Ascending aorta (tissue), 2 donors: Measurements from ENCODE around the gene SUPT6H. TPM values are rescaled to one million over a fixed set of nuclear protein-coding genes. Genes with fewer than 3 reads are reported as not detected.

Experiments
- DNase-seq, 2 donors: peaks; one replicate each; pipeline ENCODE4 v3.0.0-alpha.2; 2019; ENCODE audit warnings: low spot score in 2 of 2
- H3K27ac ChIP-seq, 2 donors: fragments of 200-600 bp; sonication (generic); one replicate each; pipeline ENCODE4 v1.5.1; 2016 to 2017; ENCODE audit warnings: mild to moderate bottlenecking in 1 of 2
- H3K27me3 ChIP-seq: fragments of 200-600 bp; sonication (generic); one replicate; pipeline ENCODE4 v1.5.1; 2017
- H3K36me3 ChIP-seq, 2 donors: fragments of 200-600 bp; sonication (generic); one replicate each; pipeline ENCODE4 v1.5.1; 2016
- H3K4me1 ChIP-seq, 2 donors: fragments of 200-600 bp; sonication (generic); one replicate each; pipeline ENCODE4 v1.5.1; 2016 to 2017; ENCODE audit warnings: mild to moderate bottlenecking in 1 of 2
- H3K4me3 ChIP-seq, 2 donors: fragments of 200-600 bp; sonication (generic); one replicate each; pipeline ENCODE4 v1.5.1; 2016 to 2017; ENCODE audit warnings: mild to moderate bottlenecking in 1 of 2
- H3K9me3 ChIP-seq, 2 donors: fragments of 200-600 bp; sonication (generic); one replicate each; pipeline ENCODE4 v1.5.1; 2016
- intact Hi-C: fragments of 100-400 bp; cut with DNase I; formaldehyde crosslinking; loops from one replicate; pipeline ENCODE4 v1.15.1; 2023
- total RNA-seq: library from RNA; depleted of rRNA; stranded (reverse); fragments of >200 nt; gene quantifications from one replicate; pipeline ENCODE4 v1.1.0, GENCODE V29; 2016
- TF ChIP-seq, protein P1 (sequence below), 3 experiments: fragments of 200-600 bp in 2 of 3; fragments of 450-650 bp in 1 of 3; sonication (generic) in 2 of 3; IDR thresholded peaks; one replicate each; pipeline ENCODE4 v1.5.1; 2016 to 2019; ENCODE audit warnings: antibody characterized with exemption in 3 of 3, mild to moderate bottlenecking in 1 of 3, moderate library complexity in 1 of 3

The SUPT6H gene
- total RNA-seq, 1 donor from 2014 or later = 43.7 TPM

DNA sequence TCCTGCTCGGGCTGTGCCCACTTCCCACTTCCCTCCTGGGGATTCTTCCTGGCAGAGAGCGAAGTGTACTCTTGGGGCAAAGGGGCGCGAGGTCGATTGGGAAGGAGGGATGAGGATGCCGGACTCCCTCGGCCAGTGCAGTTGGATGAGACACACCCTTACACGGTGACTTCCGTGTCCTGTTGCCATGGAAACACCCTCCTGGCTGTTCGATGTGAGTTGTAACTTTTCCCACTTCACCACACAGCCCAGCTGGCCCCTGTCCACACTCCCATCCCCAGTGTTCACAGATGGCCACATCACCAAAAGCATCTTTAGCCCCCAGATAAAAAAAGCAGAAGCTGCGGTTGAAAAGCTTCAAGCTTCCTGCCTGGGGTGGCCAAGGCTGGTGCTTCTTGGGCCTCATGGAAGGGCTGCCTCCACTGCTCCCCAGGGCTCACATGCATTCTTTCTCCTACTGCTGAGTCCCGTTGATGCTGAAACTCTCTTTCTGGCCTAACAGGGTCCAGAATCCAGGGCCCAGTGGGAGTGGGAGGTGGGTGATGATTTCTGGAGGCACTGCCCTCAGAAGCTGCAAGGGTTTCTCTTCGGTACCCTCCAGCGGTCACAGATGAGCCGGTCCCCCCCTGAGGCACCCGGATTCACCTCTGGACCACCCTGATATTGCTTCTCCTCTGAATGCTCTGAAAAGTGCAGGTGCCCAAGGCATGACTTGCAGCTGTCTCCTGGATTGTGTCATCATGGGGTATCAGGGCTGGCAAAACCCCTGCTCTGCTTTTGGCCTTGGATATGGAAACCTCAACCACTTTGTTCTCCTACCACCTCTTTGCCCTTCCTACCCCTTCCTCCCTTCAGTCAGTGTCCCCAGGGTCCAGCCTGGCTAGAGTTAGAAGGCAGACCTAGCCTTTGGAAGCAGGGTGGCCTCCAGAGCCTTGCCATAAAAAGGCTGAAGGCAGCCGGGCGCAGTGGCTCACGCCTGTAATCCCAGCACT, 79.6 kb downstream of the SUPT6H start:
- intact Hi-C loops = no loop called here
- no peak for DNase-seq

GRCh38 chr17:28743243-28744103, 81.5 kb downstream of the SUPT6H start, which contains the start of gene TRAF4:
TSS of gene TRAF4 (plus strand) at chr17:28744011. CDS start at chr17:28744113, 102 bp downstream.
- H3K27ac ChIP-seq = peak within 1 kb of the TSS; percentile 88 to 98
- TF ChIP-seq, protein P1, sequence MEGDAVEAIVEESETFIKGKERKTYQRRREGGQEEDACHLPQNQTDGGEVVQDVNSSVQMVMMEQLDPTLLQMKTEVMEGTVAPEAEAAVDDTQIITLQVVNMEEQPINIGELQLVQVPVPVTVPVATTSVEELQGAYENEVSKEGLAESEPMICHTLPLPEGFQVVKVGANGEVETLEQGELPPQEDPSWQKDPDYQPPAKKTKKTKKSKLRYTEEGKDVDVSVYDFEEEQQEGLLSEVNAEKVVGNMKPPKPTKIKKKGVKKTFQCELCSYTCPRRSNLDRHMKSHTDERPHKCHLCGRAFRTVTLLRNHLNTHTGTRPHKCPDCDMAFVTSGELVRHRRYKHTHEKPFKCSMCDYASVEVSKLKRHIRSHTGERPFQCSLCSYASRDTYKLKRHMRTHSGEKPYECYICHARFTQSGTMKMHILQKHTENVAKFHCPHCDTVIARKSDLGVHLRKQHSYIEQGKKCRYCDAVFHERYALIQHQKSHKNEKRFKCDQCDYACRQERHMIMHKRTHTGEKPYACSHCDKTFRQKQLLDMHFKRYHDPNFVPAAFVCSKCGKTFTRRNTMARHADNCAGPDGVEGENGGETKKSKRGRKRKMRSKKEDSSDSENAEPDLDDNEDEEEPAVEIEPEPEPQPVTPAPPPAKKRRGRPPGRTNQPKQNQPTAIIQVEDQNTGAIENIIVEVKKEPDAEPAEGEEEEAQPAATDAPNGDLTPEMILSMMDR (IDR thresholded peaks at IDR 0.05) = peak in 2 of 3 experiments; percentile 2 to 75
- no peaks in the 10 kb centered on the region for H3K27me3 ChIP-seq
- peaks cover 2 to 7% of the 10 kb centered on the region in 2 donors for H3K36me3 ChIP-seq
- intact Hi-C loops = loop anchor here (1.0 kb wide), 1 partner anchor 15 kb away; the partner anchor contains the start of gene NEK8
- no peaks in the 10 kb centered on the region for H3K9me3 ChIP-seq
- peak in 1 of 2 donors; percentile 89 for DNase-seq
- H3K4me1 ChIP-seq = peaks cover 15 to 34% of the 10 kb centered on the region in 2 donors
- peak within 1 kb of the TSS; percentile 88 to 91 for H3K4me3 ChIP-seq

More for the DNA sequence above, 79.6 kb downstream of the SUPT6H start:
- Histone ChIP-seq H3K27ac (peak overlapping the region in 1 of 2 donors; percentile 18), H3K36me3 (no peaks in the 10 kb centered on the region), H3K9me3 (no peaks in the 10 kb centered on the region), H3K27me3 (no peaks in the 10 kb centered on the region), H3K4me3 (no peak overlapping the region), H3K4me1 (peaks cover 12 to 30% of the 10 kb centered on the region in 2 donors)
- TF ChIP-seq, protein P1 (IDR thresholded peaks at IDR 0.05) = no peak

GRCh38 chr17:28744104-28744971, 82.3 kb downstream of the SUPT6H start:
- no peaks in the 10 kb centered on the region for H3K27me3 ChIP-seq
- intact Hi-C loops = no loop called here
- DNase-seq = no peak
- H3K4me1 ChIP-seq = peaks cover 15 to 34% of the 10 kb centered on the region in 2 donors
- H3K27ac ChIP-seq = peak overlapping the region; percentile 88 to 98
- H3K9me3 ChIP-seq = no peaks in the 10 kb centered on the region
- H3K4me3 ChIP-seq = peak overlapping the region; percentile 88 to 91
- TF ChIP-seq, protein P1 (IDR thresholded peaks at IDR 0.05) = no peak
- peaks cover 7 to 15% of the 10 kb centered on the region in 2 donors for H3K36me3 ChIP-seq

- intact Hi-C loops = no loop called here
- H3K27me3 ChIP-seq = no peaks in the 10 kb centered on the region
- TF ChIP-seq, protein P1 (IDR thresholded peaks at IDR 0.05) = no peak
- peak overlapping the region; percentile 88 to 98 for H3K27ac ChIP-seq
- no peak for DNase-seq
- H3K4me1 ChIP-seq = peaks cover 15 to 34% of the 10 kb centered on the region in 2 donors
- peak overlapping the region; percentile 88 to 91 for H3K4me3 ChIP-seq
- H3K9me3 ChIP-seq = no peaks in the 10 kb centered on the region
- peaks cover 7 to 18% of the 10 kb centered on the region in 2 donors for H3K36me3 ChIP-seq
These were observed 83.2 kb downstream of the SUPT6H start for GRCh38 chr17:28744972-28745785.
